ENCODE measurements around the gene CDC42BPA.

DNA sequence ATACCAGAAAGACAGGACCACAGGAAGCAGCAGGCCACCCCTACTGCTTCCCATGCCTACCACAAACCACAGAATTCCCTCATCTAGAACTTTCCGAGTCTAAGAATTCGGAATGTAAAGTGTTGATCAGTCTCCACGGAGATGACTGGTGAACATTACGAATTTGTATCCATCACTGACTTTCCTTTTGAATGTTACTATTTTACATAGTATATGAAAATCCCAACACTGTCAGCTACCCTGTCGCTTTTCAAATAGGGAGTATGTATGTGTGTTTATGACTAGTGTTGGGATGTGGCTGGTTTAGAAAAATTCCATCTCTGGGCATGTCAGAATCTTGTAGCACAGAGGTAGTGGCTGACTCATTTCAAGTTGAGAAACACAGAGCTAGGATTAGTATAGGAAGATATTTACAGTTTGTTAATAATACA, 260.0 kb downstream of the CDC42BPA start:
- TF ChIP-seq, protein P1, sequence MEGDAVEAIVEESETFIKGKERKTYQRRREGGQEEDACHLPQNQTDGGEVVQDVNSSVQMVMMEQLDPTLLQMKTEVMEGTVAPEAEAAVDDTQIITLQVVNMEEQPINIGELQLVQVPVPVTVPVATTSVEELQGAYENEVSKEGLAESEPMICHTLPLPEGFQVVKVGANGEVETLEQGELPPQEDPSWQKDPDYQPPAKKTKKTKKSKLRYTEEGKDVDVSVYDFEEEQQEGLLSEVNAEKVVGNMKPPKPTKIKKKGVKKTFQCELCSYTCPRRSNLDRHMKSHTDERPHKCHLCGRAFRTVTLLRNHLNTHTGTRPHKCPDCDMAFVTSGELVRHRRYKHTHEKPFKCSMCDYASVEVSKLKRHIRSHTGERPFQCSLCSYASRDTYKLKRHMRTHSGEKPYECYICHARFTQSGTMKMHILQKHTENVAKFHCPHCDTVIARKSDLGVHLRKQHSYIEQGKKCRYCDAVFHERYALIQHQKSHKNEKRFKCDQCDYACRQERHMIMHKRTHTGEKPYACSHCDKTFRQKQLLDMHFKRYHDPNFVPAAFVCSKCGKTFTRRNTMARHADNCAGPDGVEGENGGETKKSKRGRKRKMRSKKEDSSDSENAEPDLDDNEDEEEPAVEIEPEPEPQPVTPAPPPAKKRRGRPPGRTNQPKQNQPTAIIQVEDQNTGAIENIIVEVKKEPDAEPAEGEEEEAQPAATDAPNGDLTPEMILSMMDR (IDR thresholded peaks at IDR 0.05), result no peak
- no peak for TF ChIP-seq POLR2A (IDR thresholded peaks at IDR 0.05)

Data from lower leg skin (tissue), 3 donors.